Suppressor macrophage treated with lipopolysaccharide for 4 hours (primary cell): Measurements from ENCODE around the gene PTPRN2.

ENCODE experiments used
- DNase-seq: peaks from one replicate; pipeline ENCODE4 v3.0.0-alpha.2; 2020

Gene PTPRN2

GRCh38 chr7:157656195-157656769, 931.3 kb downstream of the PTPRN2 start:
- no peak for DNase-seq

DNA sequence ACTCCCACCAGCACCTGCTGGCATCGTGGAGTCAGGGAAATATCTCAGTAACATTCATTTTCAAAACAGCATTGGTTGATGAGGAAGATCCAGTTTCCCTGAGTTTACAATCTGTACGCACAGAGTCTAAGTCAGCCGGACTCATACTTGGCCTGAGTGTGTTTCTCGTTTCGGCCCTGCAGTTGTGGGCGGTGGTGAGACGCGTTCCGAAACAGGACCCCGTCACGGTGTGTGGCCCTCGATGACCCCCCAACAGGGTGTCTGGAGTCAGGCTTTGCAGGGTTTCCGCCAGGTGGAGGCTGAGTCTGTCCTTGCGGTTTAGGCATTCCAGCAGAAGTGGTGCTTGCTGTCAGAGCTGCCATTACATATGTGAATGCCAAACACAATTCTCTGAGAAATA, 933.3 kb downstream of the PTPRN2 start:
- no peak for DNase-seq

GRCh38 chr7:157653827-157654207, 933.8 kb downstream of the PTPRN2 start:
- DNase-seq: no peak

- no peak for DNase-seq
Measured at GRCh38 chr7:157652954-157653826, 934.4 kb downstream of the PTPRN2 start.

DNA sequence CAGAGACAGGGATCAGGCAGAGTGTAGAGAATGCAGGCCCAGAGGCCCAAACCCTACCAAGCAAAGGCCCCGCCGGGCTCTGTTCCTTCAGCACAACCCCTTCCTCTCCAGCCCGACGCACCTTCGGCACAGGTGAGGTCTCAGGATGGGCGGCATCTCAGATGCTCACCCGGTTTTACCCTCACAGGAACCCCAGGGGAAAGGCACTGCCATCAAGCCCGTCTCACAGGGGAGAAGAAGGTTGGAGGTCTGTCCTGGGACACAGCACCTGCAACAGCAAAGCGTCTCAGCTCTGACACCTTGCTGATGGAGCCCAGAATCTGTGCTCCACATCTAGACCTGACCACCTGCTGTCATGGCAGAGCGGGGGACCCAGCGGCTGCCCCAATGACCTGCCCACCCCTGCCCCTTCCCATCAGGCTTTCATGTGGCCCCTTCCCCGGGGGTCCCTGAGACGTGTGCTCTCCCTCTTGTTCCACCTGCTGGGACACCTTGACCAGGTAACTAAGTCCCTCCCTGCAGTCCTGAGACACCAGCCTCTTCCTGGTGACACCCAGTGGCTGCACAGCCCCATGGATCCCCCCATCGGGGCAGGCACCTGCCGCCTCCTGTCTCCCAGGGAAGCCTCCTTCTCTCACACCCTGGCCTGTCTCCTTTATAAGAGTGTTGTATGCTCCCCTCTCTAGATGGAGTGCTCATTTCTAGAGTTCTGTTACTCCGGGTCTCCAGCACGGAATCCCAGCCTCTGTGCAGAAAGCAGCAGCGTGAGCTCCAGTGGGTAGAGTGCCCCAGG, 935.3 kb downstream of the PTPRN2 start:
- DNase-seq: no peak

DNA sequence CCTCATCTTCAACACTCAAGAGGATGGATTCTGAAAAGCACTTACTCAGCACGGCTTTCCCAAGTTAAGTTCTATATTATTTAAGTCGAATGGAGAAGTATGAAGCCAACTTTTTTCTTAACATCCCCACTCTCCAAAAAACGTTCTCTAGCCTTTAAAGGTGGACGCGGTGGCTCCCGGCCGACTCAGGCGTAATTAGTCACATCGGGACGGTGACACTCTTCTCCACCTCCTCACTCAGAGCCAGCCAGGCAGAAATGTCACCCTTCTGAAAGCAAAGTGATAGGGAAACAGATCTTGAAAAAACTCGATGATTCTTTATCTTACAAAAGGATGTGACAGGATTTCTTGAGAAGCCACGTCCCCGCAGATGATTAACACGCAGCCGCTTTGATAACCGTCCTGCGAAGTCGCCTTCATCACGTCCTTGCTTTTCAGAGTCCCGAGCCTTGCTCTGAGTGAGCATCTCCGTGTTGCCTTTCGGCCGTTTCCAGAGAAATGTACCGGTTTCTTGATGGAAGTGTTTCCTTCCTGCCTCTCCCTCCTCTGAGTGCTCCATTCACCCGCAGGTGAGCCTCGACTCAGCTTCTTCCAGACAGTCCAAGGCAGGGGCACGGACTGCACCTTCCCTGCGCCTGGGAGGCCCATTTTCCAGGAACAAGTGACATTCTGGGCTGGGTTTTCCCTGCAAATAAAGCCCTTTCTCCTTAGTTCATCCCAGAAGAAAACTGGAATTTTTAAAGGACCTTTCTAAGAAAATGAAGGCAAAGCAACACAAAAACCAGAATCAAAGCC, 936.1 kb downstream of the PTPRN2 start:
- no peak for DNase-seq

GRCh38 chr7:157650801-157651200, 936.8 kb downstream of the PTPRN2 start:
- no peak for DNase-seq

DNA sequence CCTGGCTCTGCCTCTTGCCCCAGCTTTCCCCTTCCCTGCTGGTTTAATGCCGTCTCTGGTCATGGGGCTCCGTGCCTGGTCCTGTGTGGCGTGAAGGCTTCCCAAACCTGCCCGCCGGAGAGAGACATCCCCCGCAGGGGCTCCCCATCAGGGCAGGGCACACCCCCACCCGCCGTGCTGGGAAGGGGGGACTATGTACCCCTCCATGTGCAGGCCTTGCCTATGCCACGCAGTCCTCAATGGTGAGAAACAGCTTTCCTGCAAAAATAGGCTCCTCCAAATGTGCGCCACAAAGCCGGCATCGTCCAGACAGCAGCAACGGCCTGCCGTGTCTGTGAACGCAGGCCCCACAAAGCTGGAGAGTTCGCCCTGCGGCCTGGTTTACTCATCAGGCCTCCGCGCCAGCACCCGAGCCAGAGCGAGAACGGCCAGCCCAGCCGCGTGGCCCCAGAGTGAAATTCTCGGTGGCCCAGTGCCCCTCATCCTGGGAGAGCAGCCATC, 937.4 kb downstream of the PTPRN2 start:
- DNase-seq: no peak

GRCh38 chr7:157646551-157646950, 941.1 kb downstream of the PTPRN2 start:
- DNase-seq: no peak

DNA sequence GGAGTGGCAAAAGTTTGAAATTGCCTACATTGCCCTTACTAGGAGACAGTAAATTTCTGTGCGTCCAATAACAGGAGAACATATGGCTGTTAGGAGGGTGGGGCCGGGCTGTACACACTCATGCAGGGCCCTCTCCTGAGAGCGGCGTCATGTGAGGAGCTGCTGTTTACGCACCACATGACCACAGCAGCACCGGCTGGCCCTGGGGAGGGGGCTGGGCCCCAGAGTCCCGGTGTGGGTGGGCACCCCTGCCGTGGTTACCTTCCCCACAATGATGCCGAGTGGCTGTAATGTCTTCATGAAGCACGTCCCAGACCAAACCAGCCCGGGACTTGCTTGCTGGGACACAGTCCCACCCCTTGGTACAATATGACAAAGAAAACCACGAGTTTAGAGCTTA, 942.1 kb downstream of the PTPRN2 start:
- no peak for DNase-seq

GRCh38 chr7:157644946-157645345, 942.7 kb downstream of the PTPRN2 start:
- DNase-seq: no peak

DNA sequence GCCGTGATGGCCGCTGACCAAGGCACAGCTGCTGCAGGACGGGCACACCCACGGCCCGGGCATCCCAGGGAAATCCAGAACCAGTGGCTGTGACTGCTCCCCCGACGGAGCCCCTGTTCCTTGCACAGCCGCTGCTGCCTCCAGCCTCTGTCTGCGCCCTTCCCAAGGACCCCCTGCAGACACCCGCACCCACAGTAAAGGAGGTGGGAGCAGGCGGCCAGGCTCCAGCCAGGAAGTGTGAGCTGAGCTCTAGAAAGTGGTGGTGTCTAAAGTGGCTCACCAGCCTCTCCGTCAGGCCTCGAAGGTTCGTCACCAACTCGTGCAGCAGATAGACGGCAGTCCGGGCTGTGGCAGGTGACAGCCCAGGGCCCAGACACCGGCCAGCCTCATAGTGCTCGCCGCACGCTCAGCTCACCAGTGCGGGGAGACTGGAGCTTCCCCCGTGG, 944.1 kb downstream of the PTPRN2 start:
- no peak for DNase-seq

DNA sequence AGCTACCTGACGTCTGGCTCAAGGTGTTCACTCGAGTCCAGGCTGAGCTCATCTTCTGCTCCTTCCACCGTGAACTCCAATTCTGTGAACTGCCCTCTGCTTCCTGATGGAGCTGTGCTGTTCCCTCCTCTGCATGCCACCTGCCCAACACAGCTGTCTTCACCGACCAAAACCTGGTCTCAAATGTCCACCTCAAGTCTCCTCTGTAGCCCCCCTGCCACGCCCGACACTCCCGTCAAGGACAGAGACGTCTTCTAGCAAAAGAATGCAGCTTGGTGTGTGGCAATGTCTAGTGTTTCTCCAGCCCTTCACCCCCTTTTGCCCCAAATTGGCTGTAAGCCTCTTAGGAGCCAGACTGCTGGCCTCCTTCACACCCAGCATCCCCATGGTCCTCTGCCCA, 945.8 kb downstream of the PTPRN2 start:
- no peak for DNase-seq

DNA sequence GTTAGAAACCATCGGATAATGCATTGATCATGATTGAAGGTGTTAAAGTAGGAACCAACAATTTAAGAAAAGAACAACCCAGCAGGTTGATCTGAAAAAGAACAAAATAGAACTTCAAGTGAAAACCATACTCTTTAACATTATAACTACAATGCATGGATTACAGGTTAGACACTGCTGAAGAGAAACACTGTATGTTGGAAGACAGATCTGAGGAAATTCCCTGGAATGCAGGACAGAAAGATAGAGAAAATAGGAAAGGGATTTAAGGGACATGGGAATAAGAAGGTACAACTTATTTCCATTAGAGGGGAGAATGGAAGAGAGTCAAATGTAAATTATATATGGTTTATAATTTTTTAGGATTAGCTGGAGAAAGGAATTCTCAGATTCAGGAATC, 947.5 kb downstream of the PTPRN2 start:
- no peak for DNase-seq

DNA sequence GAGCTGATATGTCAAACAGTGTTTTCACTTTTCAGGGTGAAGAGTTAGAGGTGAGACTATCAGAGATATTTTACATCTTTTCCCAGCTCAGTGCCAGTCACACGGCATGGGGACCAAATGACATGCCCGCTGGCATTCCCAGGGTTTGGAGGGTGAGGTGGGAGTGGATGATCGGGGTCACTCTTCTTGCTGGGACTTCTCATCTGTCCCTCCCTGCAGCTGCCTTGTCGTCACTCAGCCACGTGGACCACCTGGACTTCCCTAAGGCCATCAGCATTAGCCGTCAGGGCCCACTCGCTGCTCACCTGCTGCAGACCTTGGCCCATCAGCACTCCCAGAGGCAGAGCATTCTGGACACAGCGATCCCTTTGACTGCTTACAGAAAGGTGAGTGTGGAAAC, 949.1 kb downstream of the PTPRN2 start:
- no peak for DNase-seq

DNA sequence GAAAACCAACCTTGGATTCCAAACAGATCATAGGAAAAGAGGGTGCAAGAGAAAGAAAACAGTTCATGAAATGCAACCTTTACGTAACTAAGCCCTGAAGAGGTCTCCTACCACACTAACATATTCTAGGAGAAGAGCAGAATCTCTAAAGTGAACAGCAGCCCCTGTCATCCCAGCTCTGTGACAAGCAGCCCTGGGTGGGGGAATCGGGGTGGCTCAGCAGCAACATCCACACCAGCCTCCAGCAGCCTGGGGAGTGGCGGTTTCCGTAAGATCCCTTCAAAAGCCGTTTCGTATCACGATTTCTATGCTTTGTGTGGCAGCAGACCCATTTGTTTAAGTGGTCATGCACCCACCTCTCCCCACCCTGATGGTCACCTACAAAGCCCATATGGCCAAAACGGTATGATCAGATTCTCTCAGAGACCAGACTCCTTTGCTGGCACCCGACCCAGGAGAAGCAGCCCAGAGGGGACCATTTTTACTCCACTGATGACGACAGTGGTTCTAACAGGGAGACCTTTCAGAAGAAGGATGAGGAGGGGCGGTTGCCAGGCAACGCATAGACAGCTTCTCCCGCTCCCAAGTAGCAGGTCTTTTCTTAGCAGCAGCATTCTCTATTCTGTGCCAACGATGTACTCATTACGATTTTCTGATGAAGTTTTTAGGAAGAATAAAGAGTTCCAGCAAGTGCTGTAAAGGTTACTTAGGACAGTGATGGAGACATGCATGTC, 950.2 kb downstream of the PTPRN2 start:
- no peak for DNase-seq

DNA sequence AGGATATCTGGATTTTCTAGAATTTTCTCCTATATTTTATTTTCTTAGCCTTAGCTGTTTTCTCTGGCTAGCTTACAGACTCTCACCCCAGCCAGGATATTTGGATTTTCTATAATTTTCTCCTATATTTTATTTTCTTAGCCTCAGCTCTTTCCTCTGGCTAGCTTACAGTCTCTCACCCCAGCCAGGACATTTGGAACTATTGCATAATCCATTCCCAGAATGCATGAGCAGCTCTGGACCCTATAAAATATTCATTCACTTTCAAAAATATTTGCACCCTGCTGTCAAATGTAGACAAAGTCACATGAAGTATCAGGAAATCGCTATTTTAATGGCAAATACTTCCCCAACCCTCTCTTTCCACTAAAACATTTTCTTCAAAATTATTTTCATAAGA, 952.0 kb downstream of the PTPRN2 start:
- DNase-seq: no peak

GRCh38 chr7:157635148-157635500, 952.5 kb downstream of the PTPRN2 start:
- no peak for DNase-seq

- no peak for DNase-seq
Measured at GRCh38 chr7:157634401-157635147, 953.0 kb downstream of the PTPRN2 start.

GRCh38 chr7:157633465-157634185, 954.0 kb downstream of the PTPRN2 start:
- no peak for DNase-seq
